WERI-Rb-1 (cell line): ENCODE data around the gene SLC66A2.

Source experiments
- DNase-seq: peaks from one replicate; pipeline ENCODE4 v3.0.0-alpha.2; 2020
- H3K27ac ChIP-seq: fragments of 250-450 bp; sonication (Bioruptor Pico); 2 replicates; pipeline ENCODE4 v1.5.1; 2020; ENCODE audit warnings: mild to moderate bottlenecking, moderate library complexity
- H3K27me3 ChIP-seq: fragments of 250-450 bp; sonication (Bioruptor Pico); 2 replicates; pipeline ENCODE4 v1.5.1; 2021; ENCODE audit warnings: mild to moderate bottlenecking, low read depth, moderate library complexity; ENCODE audit not compliant: insufficient read depth, severe bottlenecking
- H3K36me3 ChIP-seq: fragments of 250-450 bp; sonication (Bioruptor Pico); 2 replicates; pipeline ENCODE4 v1.5.1; 2020; ENCODE audit warnings: mild to moderate bottlenecking, moderate library complexity
- H3K4me3 ChIP-seq: 2 replicates; pipeline ENCODE4 v1.5.1; 2011; ENCODE audit warnings: low read depth, mild to moderate bottlenecking, control low read depth, low read length
- H3K9me3 ChIP-seq: fragments of 250-450 bp; sonication (Bioruptor Pico); 2 replicates; pipeline ENCODE4 v1.5.1; 2021; ENCODE audit warnings: mild to moderate bottlenecking, moderate library complexity; ENCODE audit not compliant: severe bottlenecking
- CTCF ChIP-seq: IDR thresholded peaks from 2 replicates; pipeline ENCODE4 v1.5.1; 2011; ENCODE audit warnings: low read depth, mild to moderate bottlenecking, control low read depth, inconsistent platforms, low read length

SLC66A2 gene

GRCh38 chr18:79988071-79988450, 36.6 kb upstream of the SLC66A2 start:
- peak; percentile 73 for DNase-seq
- Histone ChIP-seq H3K27ac (peak overlapping the region; percentile 92), H3K36me3 (peaks cover 43% of the 10 kb centered on the region), H3K9me3 (no peaks in the 10 kb centered on the region), H3K4me3 (peak overlapping the region; percentile 92), H3K27me3 (no peaks in the 10 kb centered on the region)
- peak; percentile 56 for TF ChIP-seq CTCF

- no peak for DNase-seq
- H3K9me3 ChIP-seq: no peaks in the 10 kb centered on the region
- no peak for TF ChIP-seq CTCF
- H3K36me3 ChIP-seq: peaks cover 48% of the 10 kb centered on the region
- no peaks in the 10 kb centered on the region for H3K27me3 ChIP-seq
- H3K4me3 ChIP-seq: peak overlapping the region; percentile 92
- H3K27ac ChIP-seq: peak overlapping the region; percentile 92
Measured at GRCh38 chr18:79987566-79987965, 36.1 kb upstream of the SLC66A2 start.

GRCh38 chr18:79986726-79987125, 35.3 kb upstream of the SLC66A2 start:
- no peak for DNase-seq
- peaks cover 55% of the 10 kb centered on the region for H3K36me3 ChIP-seq

GRCh38 chr18:79985172-79985571, 33.7 kb upstream of the SLC66A2 start:
- H3K36me3 ChIP-seq: peaks cover 58% of the 10 kb centered on the region
- TF ChIP-seq CTCF: no peak
- no peak for DNase-seq
- H3K27ac ChIP-seq: no peak overlapping the region
- no peaks in the 10 kb centered on the region for H3K9me3 ChIP-seq
- H3K27me3 ChIP-seq: no peaks in the 10 kb centered on the region
- H3K4me3 ChIP-seq: no peak overlapping the region

More at GRCh38 chr18:79986726-79987125, 35.3 kb upstream of the SLC66A2 start:
- Histone ChIP-seq H3K27ac (no peak overlapping the region; the same call in 1 of the 2 replicates), H3K27me3 (no peaks in the 10 kb centered on the region), H3K9me3 (no peaks in the 10 kb centered on the region), H3K4me3 (peak overlapping the region; percentile 92)
- TF ChIP-seq CTCF: no peak

- DNase-seq: no peak
- Histone ChIP-seq H3K27ac (no peak overlapping the region), H3K9me3 (no peaks in the 10 kb centered on the region), H3K27me3 (no peaks in the 10 kb centered on the region), H3K36me3 (peaks cover 68% of the 10 kb centered on the region), H3K4me3 (no peak overlapping the region)
- TF ChIP-seq CTCF: no peak
Measured at GRCh38 chr18:79983793-79984192, 32.3 kb upstream of the SLC66A2 start.

- no peaks in the 10 kb centered on the region for H3K9me3 ChIP-seq
- no peak for DNase-seq
- TF ChIP-seq CTCF: no peak
- no peaks in the 10 kb centered on the region for H3K27me3 ChIP-seq
- H3K4me3 ChIP-seq: no peak overlapping the region
- H3K27ac ChIP-seq: no peak overlapping the region
- peaks cover 68% of the 10 kb centered on the region for H3K36me3 ChIP-seq
Measured at GRCh38 chr18:79983253-79983652, 31.8 kb upstream of the SLC66A2 start.
